H1 (cell line): ENCODE data around the gene ERCC3. TPM values are rescaled to one million over a fixed set of nuclear protein-coding genes. Genes with fewer than 3 reads are reported as not detected.
"Not testable (repeated sequence)": the region's sequence is repeated elsewhere in the genome, so short reads cannot be mapped to it uniquely, and the experiment has no call there.

Experiments used
- CTCF ChIA-PET: fragments of 300-600 bp; sonication (Branson Sonifier 250); formaldehyde crosslinking; loops from one replicate; lab custom pipeline; 2021; ENCODE audit not compliant: partially characterized antibody; lab: Charles Lee
- POLR2A ChIA-PET: fragments of 300-600 bp; sonication (Branson Sonifier 250); formaldehyde crosslinking; loops from one replicate; lab custom pipeline; 2021; ENCODE audit warnings: inconsistent platforms; ENCODE audit not compliant: partially characterized antibody; lab: Charles Lee
- DNase-seq, 2 experiments: peaks; one replicate each; pipeline versions ENCODE4 v3.0.0 to v3.0.0-alpha.2; 2010 to 2022; ENCODE audit warnings: low spot score in 2 of 2, low read depth in 1 of 2, mixed read lengths in 1 of 2
- FAIRE-seq: peaks from 2 replicates; lab custom pipeline; 2011; peaks lifted over from hg19 to GRCh38; lab: Jason Lieb, UNC
- H2AFZ ChIP-seq: 2 replicates; pipeline ENCODE4 v1.8.1; 2012; ENCODE audit warnings: low read length, inconsistent platforms
- H2AK5ac ChIP-seq: 2 replicates; pipeline ENCODE4 v1.6.1; 2013; ENCODE audit warnings: low read depth, low read length
- H2BK120ac ChIP-seq: replicated peaks from 2 replicates; pipeline ENCODE3; 2013; ENCODE audit warnings: low read depth, low read length, inconsistent platforms
- H2BK12ac ChIP-seq: 2 replicates; pipeline ENCODE4 v1.6.1; 2013; ENCODE audit warnings: low read depth, low read length
- H2BK15ac ChIP-seq: 2 replicates; pipeline ENCODE4 v1.6.1; 2013; ENCODE audit warnings: low read length
- H2BK20ac ChIP-seq: 2 replicates; pipeline ENCODE4 v1.6.1; 2013; ENCODE audit warnings: low read length
- H2BK5ac ChIP-seq: 2 replicates; pipeline ENCODE4 v1.6.1; 2013; ENCODE audit warnings: low read depth, low read length
- H3K14ac ChIP-seq: 2 replicates; pipeline ENCODE4 v1.6.1; 2013; ENCODE audit warnings: inconsistent platforms; ENCODE audit not compliant: insufficient read length
- H3K18ac ChIP-seq: 2 replicates; pipeline ENCODE4 v1.6.1; 2013; ENCODE audit warnings: low read length; ENCODE audit errors: extremely low read depth
- H3K23ac ChIP-seq: 2 replicates; pipeline ENCODE4 v1.6.1; 2013; ENCODE audit warnings: inconsistent platforms; ENCODE audit not compliant: insufficient read length
- H3K23me2 ChIP-seq: 2 replicates; pipeline ENCODE4 v1.6.1; 2013; ENCODE audit warnings: low read depth, low read length
- H3K27ac ChIP-seq: 2 replicates; pipeline ENCODE4 v1.6.1; 2011; ENCODE audit warnings: low read depth, low read length, inconsistent platforms
- H3K27me3 ChIP-seq, 4 experiments: replicated peaks in 1 of 4; 1 replicate in 1 of 4; 2 replicates in 3 of 4; pipeline versions ENCODE4 v1.6.1 to v1.8.1; 2011 to 2013; ENCODE audit warnings: low read length in 3 of 4, mild to moderate bottlenecking in 3 of 4, inconsistent platforms in 2 of 4, mixed read lengths in 2 of 4, moderate library complexity in 1 of 4; ENCODE audit not compliant: control insufficient read depth in 3 of 4, insufficient read depth in 3 of 4; ENCODE audit errors: extremely low read depth in 1 of 4
- H3K36me3 ChIP-seq, 4 experiments: 2 replicates each; pipeline versions ENCODE4 v1.6.1 to v1.8.1; 2011 to 2013; ENCODE audit warnings: mild to moderate bottlenecking in 4 of 4, low read length in 3 of 4, moderate library complexity in 2 of 4, control low read depth in 1 of 4, inconsistent platforms in 1 of 4; ENCODE audit not compliant: insufficient read depth in 4 of 4, control insufficient read depth in 2 of 4
- H3K4ac ChIP-seq: replicated peaks from 2 replicates; pipeline ENCODE3; 2013; ENCODE audit warnings: low read length, low read depth, mixed read lengths, inconsistent platforms; ENCODE audit not compliant: insufficient read length
- H3K4me1 ChIP-seq, 4 experiments: replicated peaks in 1 of 4; 1 replicate in 1 of 4; 2 replicates in 3 of 4; pipeline versions ENCODE4 v1.6.1 to v1.8.1; 2011 to 2013; ENCODE audit warnings: low read length in 3 of 4, inconsistent platforms in 2 of 4, mixed read lengths in 1 of 4; ENCODE audit not compliant: insufficient read depth in 4 of 4, control insufficient read depth in 3 of 4
- H3K4me2 ChIP-seq, 2 experiments: 2 replicates each; pipeline versions ENCODE4 v1.6.1 to v1.8.1; 2011 to 2013; ENCODE audit warnings: low read depth in 2 of 2, low read length in 2 of 2, control low read depth in 1 of 2, inconsistent platforms in 1 of 2, mild to moderate bottlenecking in 1 of 2; ENCODE audit not compliant: insufficient read depth in 1 of 2
- H3K4me3 ChIP-seq, 4 experiments: fragments of 200-600, 300-600 bp in 1 of 4; sonication (generic), shearing (Covaris generic), sonication (Bioruptor Twin) in 1 of 4; 2 replicates each; pipeline versions ENCODE4 v1.5.1 to v1.8.1; 2011 to 2016; ENCODE audit warnings: low read length in 4 of 4, low read depth in 3 of 4, control low read depth in 2 of 4, inconsistent platforms in 2 of 4, mild to moderate bottlenecking in 2 of 4, mixed read lengths in 1 of 4, moderate library complexity in 1 of 4; ENCODE audit not compliant: insufficient read depth in 2 of 4; ENCODE audit errors: extremely low read depth in 1 of 4
- H3K56ac ChIP-seq: replicated peaks from 2 replicates; pipeline ENCODE3; 2013; ENCODE audit warnings: low read depth, mild to moderate bottlenecking, mixed read lengths, low read length, inconsistent platforms; ENCODE audit not compliant: insufficient read length
- H3K79me1 ChIP-seq: 2 replicates; pipeline ENCODE4 v1.6.1; 2013; ENCODE audit warnings: low read depth, low read length, control low read depth
- H3K79me2 ChIP-seq, 2 experiments: 2 replicates each; pipeline versions ENCODE4 v1.6.1 to v1.8.1; 2012 to 2013; ENCODE audit warnings: low read length in 2 of 2, mild to moderate bottlenecking in 2 of 2, inconsistent platforms in 1 of 2; ENCODE audit not compliant: insufficient read depth in 2 of 2, control insufficient read depth in 1 of 2
- H3K9ac ChIP-seq, 4 experiments: replicated peaks in 1 of 4; 1 replicate in 1 of 4; 2 replicates in 3 of 4; pipeline versions ENCODE4 v1.6.1 to v1.8.1; 2011 to 2013; ENCODE audit warnings: low read depth in 3 of 4, low read length in 3 of 4, control low read depth in 2 of 4, mild to moderate bottlenecking in 2 of 4, moderate library complexity in 2 of 4, inconsistent platforms in 1 of 4; ENCODE audit errors: extremely low read depth in 1 of 4
- H3K9me3 ChIP-seq, 2 experiments: 2 replicates each; pipeline versions ENCODE4 v1.6.1 to v1.8.1; 2012 to 2013; ENCODE audit warnings: mild to moderate bottlenecking in 2 of 2, moderate library complexity in 2 of 2, control low read depth in 1 of 2, inconsistent platforms in 1 of 2, low read depth in 1 of 2, low read length in 1 of 2, mixed read lengths in 1 of 2; ENCODE audit not compliant: insufficient read depth in 2 of 2
- H4K20me1 ChIP-seq, 2 experiments: replicated peaks in 1 of 2; 2 replicates each; pipeline versions ENCODE3 to v1.8.1; 2011 to 2013; ENCODE audit warnings: inconsistent platforms in 2 of 2, low read length in 2 of 2, mild to moderate bottlenecking in 1 of 2; ENCODE audit not compliant: insufficient read depth in 2 of 2, control insufficient read depth in 1 of 2
- H4K5ac ChIP-seq: 2 replicates; pipeline ENCODE4 v1.6.1; 2013; ENCODE audit warnings: low read length, low read depth, mixed read lengths, inconsistent platforms; ENCODE audit not compliant: insufficient read length
- H4K8ac ChIP-seq: 2 replicates; pipeline ENCODE4 v1.8.0; 2013; ENCODE audit warnings: mild to moderate bottlenecking, moderate library complexity, low read length, inconsistent platforms; ENCODE audit not compliant: insufficient read depth; ENCODE audit errors: extremely low read depth
- H4K91ac ChIP-seq: replicated peaks from 2 replicates; pipeline ENCODE3; 2013; ENCODE audit warnings: low read length, mixed read lengths, inconsistent platforms; ENCODE audit not compliant: insufficient read length
- CBX5 ChIP-seq: fragments of 300-800, 300-1000 bp; sonication (generic); IDR thresholded peaks from 2 replicates; pipeline ENCODE4 v1.7.1; 2016; ENCODE audit warnings: antibody characterized with exemption, low read length, low read depth
- CHD2 ChIP-seq: IDR thresholded peaks from 2 replicates; pipeline ENCODE4 v1.6.1; 2012; ENCODE audit warnings: low read length, improper control_type of control experiment
- EZH2 ChIP-seq: fragments of 200-600 bp; sonication (generic); IDR thresholded peaks from 2 replicates; pipeline ENCODE4 v1.7.1; 2012; ENCODE audit warnings: low read depth, mild to moderate bottlenecking, moderate library complexity, low read length, inconsistent platforms; ENCODE audit not compliant: severe bottlenecking
- FOSL1 ChIP-seq: IDR thresholded peaks from 2 replicates; pipeline ENCODE4 v1.6.1; 2011; ENCODE audit warnings: mild to moderate bottlenecking, low read depth, low read length, moderate library complexity; ENCODE audit not compliant: insufficient read depth
- GTF2F1 ChIP-seq: IDR thresholded peaks from 2 replicates; pipeline ENCODE4 v1.6.1; 2012; ENCODE audit warnings: low read depth, low read length, improper control_type of control experiment, borderline replicate concordance
- HDAC2 ChIP-seq, 2 experiments: fragments of 300-600 bp in 1 of 2; sonication (generic) in 1 of 2; IDR thresholded peaks; 2 replicates each; pipeline ENCODE4 v1.6.1; 2011 to 2012; ENCODE audit warnings: low read depth in 2 of 2, low read length in 2 of 2, mild to moderate bottlenecking in 2 of 2, moderate library complexity in 2 of 2, borderline replicate concordance in 1 of 2, inconsistent platforms in 1 of 2
- RNF2 ChIP-seq: fragments of 200-900, 300-1000 bp; sonication (generic); IDR thresholded peaks from 2 replicates; pipeline ENCODE4 v1.7.1; 2016; ENCODE audit warnings: borderline replicate concordance, low read depth, mild to moderate bottlenecking, antibody characterized with exemption, low read length; ENCODE audit not compliant: poor library complexity, severe bottlenecking; ENCODE audit errors: missing control alignments
- WGBS, 2 experiments: shearing (Covaris generic) in 1 of 2; methylation state at CpG; one replicate each; pipeline versions ENCODE4 v1.1.6 to v1.1.7; 2013 to 2015; ENCODE audit warnings: low lambda C conversion rate in 2 of 2, mixed read lengths in 2 of 2, inconsistent platforms in 1 of 2, low coverage in 1 of 2, missing lambda C conversion rate in 1 of 2; ENCODE audit not compliant: insufficient replicate concordance in 2 of 2, insufficient coverage in 1 of 2, insufficient read length in 1 of 2; ENCODE audit errors: extremely low coverage in 1 of 2, missing lambda C conversion rate in 1 of 2; 5-methylcytosine and 5-hydroxymethylcytosine counted together
- polyA plus RNA-seq, 7 experiments: library from polyadenylated mRNA; depleted of rRNA in 3 of 7; stranded (reverse) in 5 of 7; unstranded in 2 of 7; fragments of >200 nt in 5 of 7; fragments of 200-250 nt in 2 of 7; gene quantifications; 1 replicate in 5 of 7; 2 replicates in 1 of 7; 4 replicates in 1 of 7; pipeline versions ENCODE4 v1.2.1 to v1.2.3, GENCODE V29; 2011 to 2013; ENCODE audit warnings: missing spikeins in 2 of 7, mixed read lengths in 2 of 7
- total RNA-seq: library from RNA; stranded (reverse); fragmentation: NEBNext Ultra II Directional; extraction: Animal tissue kit (Norgen Biotek cat#: 25700); gene quantifications from 2 replicates; pipeline ENCODE4 v1.2.1, GENCODE V29; 2021
- TF ChIP-seq, protein P1 (sequence below): IDR thresholded peaks from 2 replicates; pipeline ENCODE4 v1.6.1; 2011; ENCODE audit warnings: low read depth, mild to moderate bottlenecking, low read length; ENCODE audit not compliant: insufficient read depth

ERCC3 gene
- total and polyA plus RNA-seq, 2 of the 8 experiments (the other 6 are each of a cell fraction or from before 2014, with no cell fraction given): 41.8 to 48.9 TPM

DNA sequence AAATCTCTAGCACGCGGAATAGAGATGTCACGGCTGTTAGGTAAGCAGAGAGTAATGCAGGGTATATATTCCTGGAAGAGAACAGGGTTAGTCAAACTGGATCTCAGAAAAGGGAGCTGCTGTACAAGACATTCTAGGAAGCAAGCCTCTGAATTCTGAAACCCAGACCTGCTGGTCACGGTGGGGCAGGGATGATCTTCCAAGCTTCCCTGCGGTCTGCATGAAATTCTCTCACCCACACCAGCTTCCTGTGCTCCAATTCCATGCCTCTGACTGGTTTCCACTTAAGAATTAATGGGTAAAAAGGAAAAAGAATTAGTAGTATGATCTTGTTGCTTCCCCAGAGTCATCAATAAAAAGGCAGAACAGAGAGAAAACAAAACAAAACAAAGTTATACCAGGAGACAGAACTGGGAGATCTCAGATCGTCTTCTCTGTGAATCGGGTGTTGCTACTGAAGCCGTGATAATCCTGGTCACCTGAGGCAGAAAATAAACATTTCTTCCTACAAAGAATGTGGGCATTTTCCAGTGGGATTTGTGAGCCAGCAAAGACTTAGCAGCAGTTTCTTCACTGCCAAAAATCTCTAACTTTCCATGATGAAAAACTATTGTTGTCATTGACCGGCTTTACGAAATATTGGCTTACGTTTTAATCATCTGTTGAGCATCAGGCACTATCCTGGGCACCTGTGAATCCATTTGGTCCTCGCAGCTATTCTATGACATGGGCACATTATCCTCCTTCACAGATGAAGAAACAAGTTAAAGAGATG lies 68.6 kb downstream of the ERCC3 start (continued):
- TF ChIP-seq EZH2: no peak
- TF ChIP-seq RNF2: no peak
- no peak for TF ChIP-seq HDAC2 (IDR thresholded peaks at IDR 0.05; ENCODE audit: borderline replicate concordance in 1 of 2, low read depth in 2 of 2, low read length in 2 of 2)
- no peak for TF ChIP-seq CHD2
- TF ChIP-seq GTF2F1: no peak
- TF ChIP-seq FOSL1: no peak
- TF ChIP-seq, protein P1, sequence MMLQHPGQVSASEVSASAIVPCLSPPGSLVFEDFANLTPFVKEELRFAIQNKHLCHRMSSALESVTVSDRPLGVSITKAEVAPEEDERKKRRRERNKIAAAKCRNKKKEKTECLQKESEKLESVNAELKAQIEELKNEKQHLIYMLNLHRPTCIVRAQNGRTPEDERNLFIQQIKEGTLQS: no peak
- no peak for TF ChIP-seq CBX5
- TF ChIP-seq, all 59 proteins: peak for 0

DNA sequence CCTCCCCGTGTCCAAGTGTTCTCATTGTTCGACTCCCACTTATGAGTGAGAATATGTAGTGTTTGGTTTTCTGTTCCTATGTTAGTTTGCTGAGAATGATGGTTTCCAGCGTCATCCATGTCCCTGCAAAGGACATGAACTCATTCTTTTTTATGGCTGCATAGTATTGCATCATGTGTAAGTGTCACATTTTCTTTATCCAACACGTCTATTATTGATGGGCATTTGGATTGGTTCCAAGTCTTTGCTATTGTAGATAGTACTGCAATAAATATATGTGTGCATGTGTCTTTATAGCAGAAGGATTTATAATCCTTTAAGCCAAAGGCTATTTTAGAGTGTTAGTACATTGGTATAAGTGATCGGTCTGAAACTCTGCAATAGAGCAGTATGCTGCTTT lies 69.8 kb downstream of the ERCC3 start:
- not testable (repeated sequence) for H3K27me3 ChIP-seq, H2BK120ac ChIP-seq, H3K56ac ChIP-seq, H2AK5ac ChIP-seq, H2BK20ac ChIP-seq, H2AFZ ChIP-seq, H2BK12ac ChIP-seq, H3K4me2 ChIP-seq, H3K36me3 ChIP-seq, H3K4me1 ChIP-seq, H3K23me2 ChIP-seq, H3K4me3 ChIP-seq, H3K27ac ChIP-seq, H3K9me3 ChIP-seq, H3K4ac ChIP-seq, H3K18ac ChIP-seq, DNase-seq, H4K20me1 ChIP-seq, H2BK5ac ChIP-seq, FAIRE-seq, H4K91ac ChIP-seq, H3K79me1 ChIP-seq, H3K14ac ChIP-seq, H4K5ac ChIP-seq, H3K79me2 ChIP-seq, H3K9ac ChIP-seq, H3K23ac ChIP-seq, H4K8ac ChIP-seq, H2BK15ac ChIP-seq
- ChIA-PET POLR2A (interaction anchor here (0.5 kb wide), 1 partner anchor 24 kb away, joined by 3 read pairs; no protein-coding TSS in a partner anchor), CTCF (interaction anchor here (0.7 to 1.4 kb wide), 2 partner anchors 12 to 19 kb away, joined by 3 to 4 read pairs; no protein-coding TSS in a partner anchor)
- WGBS, 2 experiments: 91% methylated on average over 5 of the region's 5 CpGs; no CpG with 5 or more reads in 1 of the 2 experiments
